ENCODE measurements around the gene CACNA1A.

Gene CACNA1A

GRCh38 chr19:13382633-13382938 lies 123.7 kb downstream of the CACNA1A start:
- H3K9ac ChIP-seq (ENCODE audit: low read length), result no peak overlapping the region
- H3K9me3 ChIP-seq (ENCODE audit: low read length), result no peaks in the 10 kb centered on the region
- no peak overlapping the region for H3K27ac ChIP-seq (ENCODE audit: low read depth, low read length, poor library complexity, severe bottlenecking)
- no peaks in the 10 kb centered on the region for H3K9me2 ChIP-seq (ENCODE audit: low read depth, low read length)
- no peaks in the 10 kb centered on the region for H3K79me2 ChIP-seq (ENCODE audit: insufficient read depth, low read length)
- H4K20me1 ChIP-seq (ENCODE audit: insufficient read depth, low read length), result no peaks in the 10 kb centered on the region
- H3K4me3 ChIP-seq (ENCODE audit: low read depth, low read length, poor library complexity, severe bottlenecking), result no peak overlapping the region
- H3K4me1 ChIP-seq (ENCODE audit: insufficient read depth, low read length, severe bottlenecking), result no peaks in the 10 kb centered on the region
- no peak overlapping the region for H2AFZ ChIP-seq (ENCODE audit: low read length)
- H3F3A ChIP-seq (ENCODE audit: insufficient read depth, low read length), result no peaks in the 10 kb centered on the region
- TF ChIP-seq CTCF (IDR thresholded peaks at IDR 0.05; ENCODE audit: low read length), result no peak
- TF ChIP-seq EZH2 (IDR thresholded peaks at IDR 0.05; ENCODE audit: borderline replicate concordance, low read length), result no peak
- H3K36me3 ChIP-seq (ENCODE audit: insufficient read depth, low read length), result no peaks in the 10 kb centered on the region
- no peaks in the 10 kb centered on the region for H3K27me3 ChIP-seq (ENCODE audit: insufficient read depth, low read length)
- no peak overlapping the region for H3K4me2 ChIP-seq (ENCODE audit: low read length)

GRCh38 chr19:13381827-13382632 lies 124.2 kb downstream of the CACNA1A start:
- Histone ChIP-seq H3K79me2 (ENCODE audit: insufficient read depth, low read length) (no peaks in the 10 kb centered on the region), H3K4me3 (ENCODE audit: low read depth, low read length, poor library complexity, severe bottlenecking) (no peak overlapping the region), H3K9me3 (ENCODE audit: low read length) (no peaks in the 10 kb centered on the region), H3K9me2 (ENCODE audit: low read depth, low read length) (no peaks in the 10 kb centered on the region), H3K27ac (ENCODE audit: low read depth, low read length, poor library complexity, severe bottlenecking) (no peak overlapping the region), H3F3A (ENCODE audit: insufficient read depth, low read length) (no peaks in the 10 kb centered on the region), H2AFZ (ENCODE audit: low read length) (no peak overlapping the region), H3K4me1 (ENCODE audit: insufficient read depth, low read length, severe bottlenecking) (no peaks in the 10 kb centered on the region), H3K9ac (ENCODE audit: low read length) (no peak overlapping the region), H3K27me3 (ENCODE audit: insufficient read depth, low read length) (no peaks in the 10 kb centered on the region), H3K4me2 (ENCODE audit: low read length) (no peak overlapping the region), H4K20me1 (ENCODE audit: insufficient read depth, low read length) (no peaks in the 10 kb centered on the region), H3K36me3 (ENCODE audit: insufficient read depth, low read length) (no peaks in the 10 kb centered on the region)
- no peak for TF ChIP-seq EZH2 (IDR thresholded peaks at IDR 0.05; ENCODE audit: borderline replicate concordance, low read length)
- TF ChIP-seq CTCF (IDR thresholded peaks at IDR 0.05; ENCODE audit: low read length), result no peak

- Histone ChIP-seq H2AFZ (ENCODE audit: low read length) (no peak overlapping the region), H3K9me3 (ENCODE audit: low read length) (no peaks in the 10 kb centered on the region), H3K9ac (ENCODE audit: low read length) (no peak overlapping the region), H3K79me2 (ENCODE audit: insufficient read depth, low read length) (no peaks in the 10 kb centered on the region), H3K27me3 (ENCODE audit: insufficient read depth, low read length) (no peaks in the 10 kb centered on the region), H3F3A (ENCODE audit: insufficient read depth, low read length) (no peaks in the 10 kb centered on the region), H3K9me2 (ENCODE audit: low read depth, low read length) (no peaks in the 10 kb centered on the region), H3K36me3 (ENCODE audit: insufficient read depth, low read length) (no peaks in the 10 kb centered on the region), H3K4me3 (ENCODE audit: low read depth, low read length, poor library complexity, severe bottlenecking) (no peak overlapping the region), H3K27ac (ENCODE audit: low read depth, low read length, poor library complexity, severe bottlenecking) (no peak overlapping the region), H4K20me1 (ENCODE audit: insufficient read depth, low read length) (no peaks in the 10 kb centered on the region), H3K4me1 (ENCODE audit: insufficient read depth, low read length, severe bottlenecking) (no peaks in the 10 kb centered on the region), H3K4me2 (ENCODE audit: low read length) (no peak overlapping the region)
- no peak for TF ChIP-seq EZH2 (IDR thresholded peaks at IDR 0.05; ENCODE audit: borderline replicate concordance, low read length)
- TF ChIP-seq CTCF (IDR thresholded peaks at IDR 0.05; ENCODE audit: low read length), result no peak
Measured at GRCh38 chr19:13376537-13376936, 129.7 kb downstream of the CACNA1A start.
